ENCODE data around the gene CYP2W1.
A peak's percentile ranks its signal among the peaks of the same experiment; 100 is the strongest.
"Not testable (repeated sequence)": the region's sequence is repeated elsewhere in the genome, so short reads cannot be mapped to it uniquely, and the experiment has no call there.

The CYP2W1 gene

GRCh38 chr7:1028775-1029636, 46.0 kb downstream of the CYP2W1 start:
- DNase-seq (ENCODE audit: low spot score), result peak; percentile 80

- DNase-seq (ENCODE audit: low spot score), result no peak
Observed at GRCh38 chr7:1029637-1030443, 46.9 kb downstream of the CYP2W1 start.

- peak; percentile 71 for DNase-seq (ENCODE audit: low spot score)
Observed at GRCh38 chr7:1030444-1031070, 47.6 kb downstream of the CYP2W1 start.

GRCh38 chr7:1031716-1032455, 48.9 kb downstream of the CYP2W1 start:
- DNase-seq (ENCODE audit: low spot score), result no peak

- DNase-seq (ENCODE audit: low spot score), result no peak
Observed at GRCh38 chr7:1032536-1033181, 49.7 kb downstream of the CYP2W1 start.

- no peak for DNase-seq (ENCODE audit: low spot score)
Observed at GRCh38 chr7:1033546-1034145, 50.7 kb downstream of the CYP2W1 start.

GRCh38 chr7:1034769-1035168, 51.8 kb downstream of the CYP2W1 start:
- not testable (repeated sequence) for DNase-seq (ENCODE audit: low spot score)

GRCh38 chr7:1036164-1036928, 53.4 kb downstream of the CYP2W1 start:
- DNase-seq (ENCODE audit: low spot score), result not testable (repeated sequence)

Measured in NAMALWA (cell line).